GM10266 (cell line): Measurements from ENCODE around the gene CALR.

Experiments
- DNase-seq: peaks from one replicate; pipeline ENCODE4 v3.0.0; 2012; ENCODE audit errors: extremely low spot score
- CTCF ChIP-seq: IDR thresholded peaks from 2 replicates; pipeline ENCODE4 v1.5.1; 2012; ENCODE audit warnings: mild to moderate bottlenecking, low read depth; ENCODE audit not compliant: control insufficient read depth, insufficient read depth; ENCODE audit errors: missing control alignments

The CALR gene

GRCh38 chr19:12936582-12936981 is 1.8 kb upstream of the CALR start:
- TF ChIP-seq CTCF = no peak
- DNase-seq = no peak

- no peak for DNase-seq
- TF ChIP-seq CTCF = no peak
Measured at GRCh38 chr19:12937093-12937926, 1.1 kb upstream of the CALR start.

GRCh38 chr19:12938779-12939601 is 581 bp downstream of the CALR start:
- TF ChIP-seq CTCF = peak; percentile 21
- no peak for DNase-seq

- no peak for DNase-seq
- no peak for TF ChIP-seq CTCF
Measured at GRCh38 chr19:12939975-12940423, 1.6 kb downstream of the CALR start.

- no peak for TF ChIP-seq CTCF
- DNase-seq = no peak
Measured at GRCh38 chr19:12940897-12941296, 2.5 kb downstream of the CALR start.

GRCh38 chr19:12943437-12944044 is 5.1 kb downstream of the CALR start:
- TF ChIP-seq CTCF = no peak
- DNase-seq = no peak

DNA sequence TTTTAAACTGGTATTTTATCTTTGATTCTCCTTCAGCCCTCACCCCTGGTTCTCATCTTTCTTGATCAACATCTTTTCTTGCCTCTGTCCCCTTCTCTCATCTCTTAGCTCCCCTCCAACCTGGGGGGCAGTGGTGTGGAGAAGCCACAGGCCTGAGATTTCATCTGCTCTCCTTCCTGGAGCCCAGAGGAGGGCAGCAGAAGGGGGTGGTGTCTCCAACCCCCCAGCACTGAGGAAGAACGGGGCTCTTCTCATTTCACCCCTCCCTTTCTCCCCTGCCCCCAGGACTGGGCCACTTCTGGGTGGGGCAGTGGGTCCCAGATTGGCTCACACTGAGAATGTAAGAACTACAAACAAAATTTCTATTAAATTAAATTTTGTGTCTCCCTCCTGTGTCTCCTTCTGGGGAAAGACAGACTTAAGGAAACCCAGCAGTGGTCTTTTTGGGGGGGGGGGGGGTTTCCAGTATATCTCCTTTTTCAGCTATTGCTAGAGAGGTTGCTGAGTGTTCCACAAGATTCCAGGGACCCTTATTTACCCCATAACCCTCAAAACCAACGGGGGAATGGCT is 5.8 kb downstream of the CALR start:
- TF ChIP-seq CTCF = no peak
- DNase-seq = no peak
